GM19463 (cell line): Measurements from ENCODE around the gene GRPEL2.
A peak's percentile ranks its signal among the peaks of the same experiment; 100 is the strongest.

Experiments
- ATAC-seq: cut with Tn5 transposase; IDR thresholded peaks from one replicate; pipeline ENCODE4 v1.9.1; 2021; ENCODE audit warnings: mild to moderate bottlenecking, moderate library complexity; ENCODE audit not compliant: unreplicated experiment

The GRPEL2 gene, protein sequence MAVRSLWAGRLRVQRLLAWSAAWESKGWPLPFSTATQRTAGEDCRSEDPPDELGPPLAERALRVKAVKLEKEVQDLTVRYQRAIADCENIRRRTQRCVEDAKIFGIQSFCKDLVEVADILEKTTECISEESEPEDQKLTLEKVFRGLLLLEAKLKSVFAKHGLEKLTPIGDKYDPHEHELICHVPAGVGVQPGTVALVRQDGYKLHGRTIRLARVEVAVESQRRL

DNA sequence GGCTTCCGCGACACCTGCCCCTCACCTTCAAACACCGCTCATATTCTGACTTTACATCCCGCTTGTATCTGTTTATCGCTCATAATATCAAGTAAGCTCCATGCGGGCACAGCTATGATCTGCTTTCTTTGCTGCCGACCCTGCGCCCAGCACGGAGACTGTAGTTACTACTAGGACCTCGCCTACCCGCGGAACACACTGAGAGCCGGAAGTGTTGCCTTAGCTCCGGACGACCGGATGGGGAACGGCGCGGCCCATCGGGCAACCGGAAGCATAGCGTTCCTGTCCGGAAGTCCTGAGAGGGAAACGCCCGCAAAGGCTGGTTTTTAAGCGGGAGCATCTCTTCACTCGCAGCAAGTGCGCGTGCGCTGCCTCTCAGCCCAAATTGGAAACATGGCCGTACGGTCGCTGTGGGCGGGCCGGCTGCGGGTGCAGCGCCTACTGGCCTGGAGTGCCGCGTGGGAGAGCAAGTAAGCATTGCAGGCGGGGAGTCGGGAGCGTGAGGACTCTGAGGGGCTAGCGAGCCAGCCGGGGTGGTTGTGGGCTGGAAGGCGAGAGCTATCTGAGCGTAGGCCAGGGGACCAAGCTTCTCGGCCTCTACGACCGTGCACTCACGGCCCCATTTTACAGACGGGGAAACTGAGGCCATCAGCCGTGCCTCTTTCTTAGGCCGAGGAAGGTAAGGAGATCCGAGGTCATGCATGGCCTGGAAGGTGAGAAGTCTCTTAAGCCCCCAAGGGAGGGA, at the start of gene GRPEL2:
Gene GRPEL2, plus strand, starts transcription at position 353 of the 745 bp plus-strand sequence. Its CDS starts 41 bp downstream, at position 394.
- ATAC-seq, result peak; percentile 94

DNA sequence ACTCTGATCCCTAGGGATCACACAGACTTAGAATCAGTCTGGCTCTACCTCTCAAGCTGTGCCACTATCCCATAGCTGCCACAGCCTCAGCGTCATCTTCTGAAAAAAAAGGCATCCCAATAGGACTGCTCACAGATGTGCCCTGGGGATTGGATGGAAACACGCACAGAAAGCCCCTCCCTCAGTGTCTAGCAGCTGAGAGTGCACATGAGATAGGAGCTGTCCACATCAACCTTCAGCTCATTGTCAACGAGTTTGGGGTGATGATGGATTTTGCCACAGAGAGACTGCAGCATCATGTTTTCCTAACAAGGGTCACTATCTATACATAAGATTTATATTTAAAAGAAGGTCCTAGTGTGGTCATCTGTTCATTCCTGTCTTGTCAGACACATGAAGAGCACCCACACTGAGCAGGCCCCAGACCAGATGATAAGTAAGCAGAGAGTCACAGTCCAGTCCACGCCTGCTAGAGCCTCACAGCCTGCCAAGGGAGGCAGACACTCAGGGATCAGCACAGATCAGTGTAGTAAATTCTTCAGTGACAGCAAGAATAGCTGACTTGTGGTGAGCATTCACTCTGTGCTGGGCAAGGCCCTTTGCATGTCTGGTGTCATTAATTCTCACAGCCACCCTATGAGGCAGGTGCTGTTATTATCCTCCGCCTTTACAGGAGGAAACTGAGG, 47.8 kb upstream of the GRPEL2 start:
- no peak for ATAC-seq

DNA sequence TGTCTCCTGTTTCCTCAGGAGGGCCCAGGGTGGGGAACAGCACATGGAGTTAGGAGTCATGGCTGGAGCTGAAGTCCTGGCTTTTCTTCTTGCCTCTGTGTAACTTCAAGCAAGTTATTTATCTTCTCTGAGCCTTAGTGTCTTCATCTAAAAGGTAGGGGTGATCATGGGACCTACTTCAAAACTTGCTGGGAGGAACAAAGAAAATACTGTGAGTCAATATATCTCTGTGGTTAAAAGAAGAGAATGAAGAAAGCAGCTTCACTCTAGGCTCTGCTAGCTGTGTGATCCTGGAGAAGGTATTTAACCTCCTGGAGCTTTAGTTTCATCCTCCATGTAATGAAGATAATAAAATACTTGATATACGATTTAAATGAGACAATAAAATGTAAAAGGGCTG, 47.1 kb upstream of the GRPEL2 start:
- no peak for ATAC-seq

DNA sequence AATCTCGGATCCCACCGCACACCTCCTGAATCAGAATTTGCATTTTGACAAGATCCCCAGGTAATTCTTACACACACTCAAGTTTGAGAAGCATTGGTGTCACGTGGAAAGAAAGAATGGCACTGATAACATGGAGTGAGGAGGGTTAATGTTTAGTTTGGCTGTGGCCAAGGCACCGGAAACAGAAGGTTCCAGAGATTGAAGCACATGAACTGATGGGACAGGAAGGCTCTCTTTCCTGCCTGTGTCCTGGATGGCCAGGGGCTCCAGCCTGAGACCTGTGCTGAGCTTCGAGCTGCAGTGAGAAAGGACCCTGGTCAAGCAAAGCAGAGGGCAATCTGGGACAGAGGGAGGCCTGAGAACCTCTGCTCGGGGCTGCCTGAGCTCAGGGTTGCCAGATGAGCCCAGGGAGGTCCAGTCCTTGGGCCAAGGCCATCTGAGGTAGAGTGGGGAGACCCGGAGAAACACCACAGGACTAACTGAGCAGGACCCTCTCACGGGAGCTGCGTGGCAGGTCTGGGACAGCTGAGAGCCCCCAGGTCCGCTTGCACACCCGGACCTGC, 46.4 kb upstream of the GRPEL2 start:
- ATAC-seq, result no peak

DNA sequence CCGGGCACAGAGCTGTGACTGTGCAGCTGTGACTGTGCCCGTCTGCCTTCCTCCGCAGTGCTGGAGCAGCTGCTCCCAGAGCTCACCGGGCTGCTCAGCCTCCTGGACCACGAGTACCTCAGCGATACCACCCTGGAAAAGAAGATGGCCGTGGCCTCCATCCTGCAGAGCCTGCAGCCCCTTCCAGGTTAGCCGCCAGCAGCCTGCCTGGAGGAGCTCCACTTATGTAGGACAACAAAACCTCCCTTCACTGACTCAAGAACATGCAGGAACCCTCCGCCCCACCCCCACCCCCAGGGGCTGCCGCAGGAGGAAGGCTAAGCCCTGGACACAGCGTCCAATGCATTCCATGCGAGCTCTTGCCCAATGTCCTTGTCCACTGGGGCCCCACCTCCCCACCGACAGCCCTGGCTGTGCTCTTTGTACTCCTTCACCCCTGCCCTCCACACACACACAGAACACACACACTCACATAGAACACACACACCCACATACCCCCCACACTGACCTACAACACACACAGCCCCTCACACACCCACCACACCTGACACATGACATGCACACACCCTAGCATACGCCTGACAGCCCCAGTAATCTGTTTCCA, 45.7 kb upstream of the GRPEL2 start:
- no peak for ATAC-seq

DNA sequence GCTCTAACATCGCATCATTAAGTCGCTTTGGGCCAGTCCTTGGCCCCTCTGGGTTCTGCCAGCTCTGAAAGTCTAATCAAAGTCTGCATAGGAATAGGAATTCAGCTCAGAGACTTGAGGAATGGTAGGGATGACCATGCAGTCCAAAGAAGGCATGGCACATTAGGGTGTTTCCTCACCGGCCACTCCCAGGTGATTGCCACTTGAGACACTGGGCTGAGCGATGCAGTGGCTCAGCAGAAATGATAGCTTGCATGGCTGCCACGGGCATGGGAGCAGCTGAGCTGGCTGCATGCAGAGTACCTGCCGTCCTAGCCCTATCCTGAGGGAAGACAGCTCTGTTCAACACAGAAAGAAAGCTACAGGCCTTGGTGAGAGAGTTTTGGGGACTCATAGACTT, 44.9 kb upstream of the GRPEL2 start:
- no peak for ATAC-seq

DNA sequence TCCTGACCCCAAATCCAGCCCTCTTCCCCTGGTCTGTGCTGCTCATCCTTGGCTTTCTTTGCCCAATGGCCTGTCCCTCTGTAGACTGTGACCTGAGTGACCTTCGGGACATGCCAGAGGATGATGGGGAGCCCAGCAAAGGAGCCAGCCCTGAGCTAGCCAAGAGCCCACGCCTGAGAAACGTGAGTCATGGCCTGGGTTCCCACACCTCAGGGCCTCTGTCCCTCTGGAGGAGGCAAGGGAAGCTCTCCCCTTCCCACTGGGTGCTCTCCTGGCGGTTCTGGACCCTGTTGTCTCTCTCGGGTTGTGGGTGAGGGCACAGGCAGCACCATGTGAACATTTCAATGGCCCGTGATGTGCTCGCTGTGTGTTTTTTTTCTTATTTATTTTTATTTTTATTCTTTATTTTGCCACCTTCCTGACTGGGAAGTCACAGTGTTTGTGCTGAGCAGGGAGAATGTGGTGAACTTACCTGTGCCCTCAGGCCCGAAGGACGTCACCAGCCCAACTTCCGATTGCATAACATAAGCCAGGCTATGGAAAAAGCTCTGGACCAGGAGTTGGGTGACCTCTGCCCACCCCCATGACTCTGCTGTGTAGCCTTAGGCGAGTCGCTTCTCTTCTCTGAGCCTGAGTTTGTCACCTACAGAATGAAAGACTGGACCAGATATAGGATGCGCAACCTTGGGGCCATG, 44.1 kb upstream of the GRPEL2 start:
- ATAC-seq, result no peak

DNA sequence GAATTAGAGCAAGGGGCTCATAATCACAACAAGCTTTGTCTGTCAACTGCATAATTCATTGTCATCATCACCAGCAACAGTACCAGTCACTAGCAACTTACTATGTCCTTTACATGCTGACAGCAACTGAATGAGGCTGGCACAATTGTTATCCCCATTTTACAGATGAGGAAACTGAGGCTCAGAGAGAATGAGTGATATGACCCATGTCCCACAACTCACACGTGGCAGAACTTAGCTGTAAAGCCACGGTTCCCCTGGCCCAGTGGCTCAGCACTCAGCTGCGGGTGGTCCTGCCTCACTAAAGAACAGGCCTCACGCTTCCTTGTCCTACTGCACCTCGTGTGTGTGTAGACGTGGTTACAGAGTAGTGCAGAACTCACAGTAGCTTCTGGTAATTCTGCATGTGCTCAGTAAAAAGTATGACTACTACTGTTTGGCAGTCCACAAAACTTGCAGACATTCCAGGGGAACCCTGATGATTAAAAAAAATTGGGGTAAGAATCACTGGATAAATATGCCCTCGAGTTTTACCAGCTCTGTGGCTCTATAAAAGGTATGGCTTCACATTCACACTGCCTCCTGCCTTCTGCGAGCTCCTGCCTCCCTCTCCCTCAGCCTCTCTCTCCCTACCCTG, 43.4 kb upstream of the GRPEL2 start:
- ATAC-seq, result no peak

DNA sequence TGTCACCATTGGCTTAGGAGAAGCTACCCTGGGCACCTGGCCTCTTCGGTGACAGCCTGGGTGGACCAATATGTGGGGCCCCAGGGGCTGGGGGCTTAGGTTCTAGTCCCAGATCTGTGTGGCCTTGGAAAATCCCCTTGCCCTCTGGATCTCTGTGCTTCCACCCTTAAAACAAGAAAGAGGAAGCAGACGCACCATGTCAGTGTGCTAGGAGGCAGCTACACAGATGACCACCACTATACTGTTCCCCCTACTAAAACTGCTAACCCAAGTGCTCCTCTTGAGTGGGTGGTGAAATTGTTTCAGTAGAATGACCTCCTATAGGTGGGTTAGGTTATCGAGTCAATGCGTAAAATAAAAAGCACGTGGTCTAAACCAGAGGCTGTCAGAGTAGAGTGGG, 42.7 kb upstream of the GRPEL2 start:
- no peak for ATAC-seq

DNA sequence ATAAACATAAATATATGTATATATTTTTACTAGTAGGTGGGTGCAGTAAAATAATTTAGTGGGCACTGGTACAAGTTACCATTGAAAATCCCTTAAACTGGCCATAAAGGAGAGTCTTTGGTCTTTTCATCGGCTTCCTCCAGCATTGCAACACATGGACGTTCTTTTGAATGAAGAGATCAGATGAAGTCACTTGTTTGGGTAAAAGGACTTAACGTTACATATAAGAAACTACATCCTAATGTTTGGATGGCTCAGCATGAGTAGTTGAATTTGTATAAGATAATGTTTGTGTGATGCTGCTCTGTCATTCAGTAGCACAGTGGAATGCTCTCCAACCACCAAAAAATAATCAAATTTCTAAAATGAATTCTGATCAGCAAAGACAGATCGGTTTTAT, 42.1 kb upstream of the GRPEL2 start:
- no peak for ATAC-seq

DNA sequence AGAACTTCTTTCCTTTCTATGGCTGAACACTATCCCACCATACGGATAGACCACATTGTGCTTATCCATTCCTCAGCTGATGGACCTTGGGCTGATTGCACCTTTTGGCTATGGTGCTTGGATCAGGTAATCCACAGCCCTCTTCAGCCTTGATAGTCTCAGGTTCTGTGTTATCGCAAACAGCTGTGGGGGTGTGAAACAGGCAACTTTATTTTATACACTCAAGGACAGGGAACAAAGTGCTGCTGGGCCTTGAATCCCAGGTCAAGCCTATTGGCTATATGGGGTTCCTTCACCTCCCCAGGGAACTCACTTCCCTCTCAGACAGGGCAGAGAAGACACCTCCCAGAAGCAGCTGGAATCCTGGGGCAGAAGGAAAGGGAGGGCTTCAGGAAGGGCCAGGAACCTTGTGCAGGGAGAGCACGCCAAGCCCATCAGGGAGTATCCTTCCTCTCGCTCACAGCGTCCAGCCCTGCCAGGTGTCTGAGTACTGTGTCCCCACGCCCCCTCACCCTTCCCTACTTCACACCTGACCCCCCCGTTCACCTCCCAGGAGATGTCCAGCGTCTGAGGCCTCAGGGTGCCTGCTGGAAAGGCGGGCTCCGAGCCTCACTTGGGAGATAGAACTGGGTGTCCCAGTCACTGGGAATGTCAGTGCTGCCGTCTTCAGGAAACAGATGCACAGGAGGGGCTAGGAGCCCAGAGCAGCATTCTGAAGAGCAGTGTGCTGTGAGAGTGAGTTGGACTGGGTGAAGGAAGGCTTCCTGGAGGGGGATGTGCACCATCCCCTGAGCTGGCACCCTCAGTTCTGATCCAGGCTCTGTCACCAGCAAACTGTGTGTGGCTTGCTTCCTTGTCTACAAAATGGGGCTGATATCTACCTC, 40.9 kb upstream of the GRPEL2 start:
- ATAC-seq, result no peak

DNA sequence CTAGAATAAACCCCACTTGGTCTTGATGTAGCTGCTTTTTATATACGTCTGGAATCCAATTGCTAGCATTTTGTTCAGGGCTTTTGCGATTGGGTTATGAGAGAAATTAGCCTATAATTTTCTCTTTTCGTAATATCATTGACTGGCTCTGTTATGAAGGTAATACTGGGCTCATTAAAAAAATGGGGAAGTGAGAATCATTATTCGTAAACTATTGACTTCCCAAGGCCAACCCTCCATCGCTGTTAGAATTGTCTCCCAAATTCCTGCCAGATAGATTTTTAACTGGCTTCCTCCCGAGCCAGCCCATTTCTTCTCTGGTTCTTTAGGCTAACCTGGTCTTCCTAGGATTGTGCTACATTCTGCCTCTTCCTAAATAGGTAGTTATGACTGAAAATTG, 35.9 kb upstream of the GRPEL2 start:
- ATAC-seq, result no peak

DNA sequence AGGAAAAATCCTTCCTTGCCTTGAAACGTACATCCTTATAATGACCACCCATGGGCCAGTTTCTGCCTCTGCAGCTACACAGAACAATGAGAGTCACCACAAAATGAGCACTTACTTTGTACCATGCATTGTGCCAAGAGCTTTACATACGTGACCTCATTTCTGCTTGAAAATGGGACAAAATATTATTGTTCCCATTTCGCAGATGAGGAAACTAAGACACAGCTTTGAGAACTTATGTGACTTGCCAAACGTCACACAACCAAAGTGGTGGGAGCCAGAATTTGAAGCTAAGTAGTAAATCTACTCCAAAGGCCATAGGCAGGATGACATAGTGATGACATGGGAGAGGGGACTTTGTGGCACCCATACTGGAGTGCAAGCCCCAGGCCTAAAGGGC, 34.8 kb upstream of the GRPEL2 start:
- no peak for ATAC-seq

DNA sequence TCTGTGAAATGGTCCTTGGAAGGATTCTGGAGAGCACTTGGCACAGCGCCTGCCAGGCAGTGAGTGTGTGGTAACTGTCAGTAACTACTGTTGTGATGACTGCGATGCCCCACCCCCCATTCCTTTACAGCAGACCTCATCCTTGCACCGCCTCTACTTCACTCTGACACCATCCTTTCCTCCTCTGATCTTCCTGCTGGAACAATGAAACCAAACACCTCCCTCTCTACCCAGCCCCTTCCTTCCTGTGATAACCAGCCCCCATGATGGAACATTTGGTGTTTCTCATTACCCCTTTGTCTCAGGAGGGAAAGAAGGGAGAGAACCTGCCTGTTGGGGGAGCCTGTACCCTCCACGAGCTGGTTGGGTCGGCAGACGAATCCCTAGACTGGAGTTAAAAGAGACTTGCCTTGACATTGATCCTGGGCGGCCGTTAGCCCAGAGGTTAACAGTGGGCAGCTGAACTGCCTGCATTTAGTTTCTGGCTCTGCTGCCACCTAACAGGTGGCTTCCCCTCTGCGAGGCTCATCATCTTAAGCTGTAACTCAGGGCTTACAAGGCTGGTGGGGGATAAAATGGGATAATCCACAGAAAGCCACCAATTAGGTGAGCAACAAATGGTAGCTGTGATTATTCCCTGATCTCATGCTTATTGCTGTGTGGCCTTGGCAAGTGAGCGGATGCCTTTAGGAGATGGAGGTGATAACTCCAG, 34.2 kb upstream of the GRPEL2 start:
- no peak for ATAC-seq

DNA sequence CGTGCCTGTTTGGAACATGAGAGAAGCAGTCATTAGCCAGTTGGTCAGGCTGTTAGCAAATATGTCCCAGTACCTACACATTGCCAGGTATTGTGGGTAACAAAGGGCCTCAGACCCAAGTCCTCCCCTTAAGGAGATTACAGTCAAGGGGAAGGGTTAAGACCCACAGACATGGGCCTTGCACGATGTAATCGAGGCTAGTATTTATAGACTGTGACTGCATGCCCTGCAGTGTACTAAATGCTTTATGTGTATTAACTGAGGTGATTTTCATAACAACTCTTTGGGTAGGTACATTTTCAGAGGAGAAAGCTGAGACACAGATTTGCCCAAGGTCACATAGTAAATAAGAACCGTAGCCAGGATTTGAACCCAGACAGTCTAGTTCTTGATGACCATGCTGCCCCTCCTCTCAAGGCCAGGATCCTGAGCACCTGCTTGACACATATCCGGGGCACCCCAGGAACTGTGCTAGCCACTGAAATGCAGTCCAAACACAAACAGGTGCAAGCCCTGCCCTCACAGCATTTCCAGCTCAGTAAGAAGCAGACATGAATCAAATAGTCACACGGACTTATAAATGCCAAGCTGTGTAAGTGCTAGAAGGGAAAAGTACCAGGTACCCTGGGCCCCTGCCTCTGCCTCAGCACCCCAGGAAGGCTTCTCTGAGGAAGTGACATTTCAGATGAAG, 32.0 kb upstream of the GRPEL2 start:
- no peak for ATAC-seq

DNA sequence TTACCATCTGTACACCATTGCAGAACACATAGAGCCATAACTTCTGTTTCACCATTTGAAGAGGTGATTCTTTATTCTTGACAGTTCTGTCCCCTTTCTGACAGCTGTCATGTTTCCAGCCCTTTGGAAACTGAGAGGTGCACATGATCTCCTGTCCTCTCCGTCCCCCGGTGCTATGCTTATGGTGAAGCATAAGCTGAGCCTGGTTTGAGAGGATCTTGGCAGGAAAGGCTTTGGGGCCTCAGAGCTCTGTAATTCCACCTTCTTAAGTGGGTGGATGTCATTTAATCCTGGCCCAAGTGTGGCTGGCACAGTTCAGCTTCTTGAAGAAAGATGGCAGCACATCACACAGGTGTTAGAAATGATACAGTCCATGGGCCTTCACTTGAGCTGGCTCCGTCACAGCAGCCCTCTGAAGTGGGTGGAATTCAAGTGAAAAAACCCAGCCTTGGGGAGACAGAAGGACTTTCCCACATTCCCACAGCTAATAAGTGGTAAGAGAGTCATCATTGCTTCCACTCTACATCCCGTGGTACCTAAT, 30.7 kb upstream of the GRPEL2 start:
- ATAC-seq, result no peak

DNA sequence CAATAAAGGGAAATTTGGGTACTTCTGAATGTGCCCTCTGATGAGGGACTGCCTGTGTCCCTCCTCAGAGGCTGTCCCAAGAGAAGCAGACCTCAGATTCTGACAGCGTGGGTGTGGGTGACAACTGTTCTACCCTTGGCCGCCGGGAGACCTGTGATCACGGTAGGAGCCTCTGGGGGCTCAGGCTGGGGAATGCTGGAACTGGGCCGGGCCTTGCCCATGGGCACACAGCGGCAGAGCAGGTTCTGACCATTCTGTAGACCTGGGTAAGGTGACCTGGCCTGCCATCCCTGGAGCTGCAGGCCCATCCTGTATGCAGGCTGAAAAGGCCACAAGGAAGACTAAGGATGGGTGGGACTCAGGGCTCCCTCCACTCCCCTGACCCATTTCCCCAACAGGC, 29.5 kb upstream of the GRPEL2 start:
- ATAC-seq, result no peak
